PFSK-1 (cell line): ENCODE data around the gene GNB1.

Source experiments
- FOXP2 ChIP-seq: optimal IDR thresholded peaks from 2 replicates; pipeline ENCODE3; 2011; ENCODE audit warnings: borderline replicate concordance, control low read depth, inconsistent platforms; ENCODE audit not compliant: insufficient read depth; ENCODE audit errors: extremely low read length, extremely low read depth
- POLR2AphosphoS5 ChIP-seq: IDR thresholded peaks from 2 replicates; pipeline ENCODE4 v1.6.1; 2012; ENCODE audit warnings: low read depth, mild to moderate bottlenecking, control low read depth, low read length, moderate library complexity
- SIN3A ChIP-seq: IDR thresholded peaks from 2 replicates; pipeline ENCODE4 v1.6.1; 2012; ENCODE audit warnings: mild to moderate bottlenecking, low read length, moderate library complexity, borderline replicate concordance; ENCODE audit not compliant: insufficient read depth
- TAF1 ChIP-seq: IDR thresholded peaks from 2 replicates; pipeline ENCODE4 v1.6.1; 2012; ENCODE audit warnings: low read length, control low read depth, borderline replicate concordance; ENCODE audit not compliant: insufficient read depth
- TF ChIP-seq, protein P1 (sequence below), 2 experiments: IDR thresholded peaks; 2 replicates each; pipeline versions ENCODE4 v1.6.1 to v1.8.0; 2011 to 2012; ENCODE audit warnings: low read depth in 2 of 2, low read length in 2 of 2, control low read depth in 1 of 2, inconsistent platforms in 1 of 2, mild to moderate bottlenecking in 1 of 2, moderate library complexity in 1 of 2; ENCODE audit not compliant: insufficient read depth in 1 of 2

DNA sequence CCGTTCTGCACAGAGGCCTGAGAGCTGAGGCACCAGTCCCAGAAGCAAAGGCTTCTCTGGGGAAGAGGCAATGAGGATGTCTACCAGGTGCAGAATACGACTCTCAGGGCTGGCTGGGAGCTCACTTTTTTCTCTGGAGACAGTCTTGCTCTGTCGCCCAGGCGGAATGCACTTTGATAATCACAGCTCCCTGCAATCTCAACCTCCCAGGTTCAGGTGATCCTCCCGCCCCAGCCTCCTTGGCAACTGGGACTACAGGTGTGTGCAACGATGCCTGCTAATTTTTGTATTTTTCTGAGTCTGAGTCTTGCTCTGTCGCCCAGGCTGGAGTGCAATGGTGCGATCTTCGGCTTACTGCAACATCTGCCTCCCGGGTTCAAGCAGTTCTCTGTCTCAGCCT lies 130.2 kb downstream of the GNB1 start:
- TF ChIP-seq POLR2AphosphoS5 (no peak), TAF1 (no peak), SIN3A (no peak), FOXP2 (no peak)
- TF ChIP-seq, protein P1, sequence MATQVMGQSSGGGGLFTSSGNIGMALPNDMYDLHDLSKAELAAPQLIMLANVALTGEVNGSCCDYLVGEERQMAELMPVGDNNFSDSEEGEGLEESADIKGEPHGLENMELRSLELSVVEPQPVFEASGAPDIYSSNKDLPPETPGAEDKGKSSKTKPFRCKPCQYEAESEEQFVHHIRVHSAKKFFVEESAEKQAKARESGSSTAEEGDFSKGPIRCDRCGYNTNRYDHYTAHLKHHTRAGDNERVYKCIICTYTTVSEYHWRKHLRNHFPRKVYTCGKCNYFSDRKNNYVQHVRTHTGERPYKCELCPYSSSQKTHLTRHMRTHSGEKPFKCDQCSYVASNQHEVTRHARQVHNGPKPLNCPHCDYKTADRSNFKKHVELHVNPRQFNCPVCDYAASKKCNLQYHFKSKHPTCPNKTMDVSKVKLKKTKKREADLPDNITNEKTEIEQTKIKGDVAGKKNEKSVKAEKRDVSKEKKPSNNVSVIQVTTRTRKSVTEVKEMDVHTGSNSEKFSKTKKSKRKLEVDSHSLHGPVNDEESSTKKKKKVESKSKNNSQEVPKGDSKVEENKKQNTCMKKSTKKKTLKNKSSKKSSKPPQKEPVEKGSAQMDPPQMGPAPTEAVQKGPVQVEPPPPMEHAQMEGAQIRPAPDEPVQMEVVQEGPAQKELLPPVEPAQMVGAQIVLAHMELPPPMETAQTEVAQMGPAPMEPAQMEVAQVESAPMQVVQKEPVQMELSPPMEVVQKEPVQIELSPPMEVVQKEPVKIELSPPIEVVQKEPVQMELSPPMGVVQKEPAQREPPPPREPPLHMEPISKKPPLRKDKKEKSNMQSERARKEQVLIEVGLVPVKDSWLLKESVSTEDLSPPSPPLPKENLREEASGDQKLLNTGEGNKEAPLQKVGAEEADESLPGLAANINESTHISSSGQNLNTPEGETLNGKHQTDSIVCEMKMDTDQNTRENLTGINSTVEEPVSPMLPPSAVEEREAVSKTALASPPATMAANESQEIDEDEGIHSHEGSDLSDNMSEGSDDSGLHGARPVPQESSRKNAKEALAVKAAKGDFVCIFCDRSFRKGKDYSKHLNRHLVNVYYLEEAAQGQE (IDR thresholded peaks at IDR 0.05; ENCODE audit: insufficient read depth in 1 of 2, low read depth in 2 of 2, low read length in 2 of 2), result no peak
